GM21529 (cell line): Measurements from ENCODE around the gene CPA4.
"Not testable (repeated sequence)": the region's sequence is repeated elsewhere in the genome, so short reads cannot be mapped to it uniquely, and the experiment has no call there.

Source experiments
- ATAC-seq: cut with Tn5 transposase; IDR thresholded peaks from one replicate; pipeline ENCODE4 v1.9.1; 2021; ENCODE audit not compliant: unreplicated experiment

The CPA4 gene

GRCh38 chr7:130292682-130293257, at the start of gene CPA4:
CPA4 (plus strand) TSS chr7:130293161; CDS start chr7:130293181, 20 bp downstream.
- ATAC-seq: no peak

GRCh38 chr7:130243486-130243885, 49.5 kb upstream of the CPA4 start:
- not testable (repeated sequence) for ATAC-seq

GRCh38 chr7:130246491-130246890, 46.5 kb upstream of the CPA4 start:
- ATAC-seq: not testable (repeated sequence)

GRCh38 chr7:130248842-130249241, 44.1 kb upstream of the CPA4 start:
- ATAC-seq: not testable (repeated sequence)

GRCh38 chr7:130249626-130250025, 43.3 kb upstream of the CPA4 start:
- ATAC-seq: not testable (repeated sequence)

GRCh38 chr7:130254555-130254954, 38.4 kb upstream of the CPA4 start:
- no peak for ATAC-seq

- ATAC-seq: no peak
These were observed 36.3 kb upstream of the CPA4 start for GRCh38 chr7:130256704-130257103.

- ATAC-seq: no peak
These were observed 34.4 kb upstream of the CPA4 start for GRCh38 chr7:130258494-130259078.

- ATAC-seq: no peak
These were observed 30.5 kb upstream of the CPA4 start for GRCh38 chr7:130262448-130262847.

- no peak for ATAC-seq
These were observed 29.8 kb upstream of the CPA4 start for GRCh38 chr7:130263130-130263529.

- no peak for ATAC-seq
These were observed 26.6 kb upstream of the CPA4 start, which contains the start of gene CPA2 for GRCh38 chr7:130266258-130266960. CPA2 (plus strand) TSS chr7:130266863; CDS start chr7:130266882, 19 bp downstream.

GRCh38 chr7:130266961-130267321, 26.0 kb upstream of the CPA4 start:
- no peak for ATAC-seq

- ATAC-seq: no peak
These were observed 24.3 kb upstream of the CPA4 start for GRCh38 chr7:130268463-130269317.

GRCh38 chr7:130269318-130269694, 23.7 kb upstream of the CPA4 start:
- ATAC-seq: no peak

GRCh38 chr7:130270947-130271800, 21.8 kb upstream of the CPA4 start:
- ATAC-seq: no peak

GRCh38 chr7:130272381-130273080, 20.4 kb upstream of the CPA4 start:
- no peak for ATAC-seq

GRCh38 chr7:130273081-130273932, 19.7 kb upstream of the CPA4 start:
- no peak for ATAC-seq

- no peak for ATAC-seq
These were observed 19.1 kb upstream of the CPA4 start for GRCh38 chr7:130273933-130274255.

GRCh38 chr7:130274296-130274695, 18.7 kb upstream of the CPA4 start:
- no peak for ATAC-seq
